Iris pigment epithelial cell (primary cell): ENCODE measurements around the gene PSMD7.

ENCODE experiments used
- DNase-seq: peaks from one replicate; pipeline ENCODE4 v3.0.0-alpha.2; 2011; ENCODE audit warnings: low read depth

The PSMD7 gene

GRCh38 chr16:74296432-74297144 lies at the start of gene PSMD7:
PSMD7 (plus strand) TSS chr16:74296814; CDS start chr16:74296915, 101 bp downstream.
- DNase-seq = peak; percentile 92

- no peak for DNase-seq
Measured at GRCh38 chr16:74249254-74249653, 47.4 kb upstream of the PSMD7 start.

- no peak for DNase-seq
Measured at GRCh38 chr16:74249846-74250245, 46.8 kb upstream of the PSMD7 start.

- DNase-seq = no peak
Measured at GRCh38 chr16:74252329-74252728, 44.3 kb upstream of the PSMD7 start.

- no peak for DNase-seq
Measured at GRCh38 chr16:74253161-74253938, 43.3 kb upstream of the PSMD7 start.

- no peak for DNase-seq
Measured at GRCh38 chr16:74257061-74257460, 39.6 kb upstream of the PSMD7 start.

GRCh38 chr16:74261068-74261467 lies 35.5 kb upstream of the PSMD7 start:
- DNase-seq = no peak

GRCh38 chr16:74264811-74265210 lies 31.8 kb upstream of the PSMD7 start:
- DNase-seq = no peak

- no peak for DNase-seq
Measured at GRCh38 chr16:74268372-74268782, 28.2 kb upstream of the PSMD7 start.

- DNase-seq = peak; percentile 3
Measured at GRCh38 chr16:74271872-74272271, 24.7 kb upstream of the PSMD7 start.

- peak; percentile 31 for DNase-seq
Measured at GRCh38 chr16:74275031-74275636, 21.5 kb upstream of the PSMD7 start.

GRCh38 chr16:74275711-74276110 lies 20.9 kb upstream of the PSMD7 start:
- DNase-seq = no peak

GRCh38 chr16:74277974-74278373 lies 18.6 kb upstream of the PSMD7 start:
- DNase-seq = no peak

- no peak for DNase-seq
Measured at GRCh38 chr16:74279266-74279665, 17.3 kb upstream of the PSMD7 start.

GRCh38 chr16:74279805-74280204 lies 16.8 kb upstream of the PSMD7 start:
- DNase-seq = no peak

- no peak for DNase-seq
Measured at GRCh38 chr16:74280448-74280847, 16.2 kb upstream of the PSMD7 start.

GRCh38 chr16:74281300-74281699 lies 15.3 kb upstream of the PSMD7 start:
- no peak for DNase-seq

GRCh38 chr16:74283716-74284115 lies 12.9 kb upstream of the PSMD7 start:
- DNase-seq = no peak

GRCh38 chr16:74288065-74288464 lies 8.5 kb upstream of the PSMD7 start:
- no peak for DNase-seq

GRCh38 chr16:74290356-74290755 lies 6.3 kb upstream of the PSMD7 start:
- no peak for DNase-seq

GRCh38 chr16:74291176-74291575 lies 5.4 kb upstream of the PSMD7 start:
- DNase-seq = no peak

- no peak for DNase-seq
Measured at GRCh38 chr16:74291577-74292208, 4.9 kb upstream of the PSMD7 start.

GRCh38 chr16:74296104-74296431 lies 546 bp upstream of the PSMD7 start:
- DNase-seq = no peak
